ACHN (cell line): ENCODE results near the gene YDJC.
"Not testable (repeated sequence)": the region's sequence is repeated elsewhere in the genome, so short reads cannot be mapped to it uniquely, and the experiment has no call there.

Experiments
- DNase-seq: peaks from one replicate; pipeline ENCODE4 v3.0.0-alpha.2; 2015
- in situ Hi-C: cut with HindIII; loops from 2 replicates; pipeline ENCODE4 v1.10.0; 2017; ENCODE audit warnings: low sequenced_read_pairs, low pct_ligation_motif_present, low pct_unique_long_range_greater_than_20kb

YDJC gene

GRCh38 chr22:21591695-21592094 lies 38.1 kb downstream of the YDJC start:
- in situ Hi-C loops = no loop called here
- DNase-seq = no peak

- in situ Hi-C loops = no loop called here
Measured at GRCh38 chr22:21590809-21591641, 38.8 kb downstream of the YDJC start.

GRCh38 chr22:21589396-21589795 lies 40.4 kb downstream of the YDJC start:
- in situ Hi-C loops = no loop called here

More at GRCh38 chr22:21590809-21591641, 38.8 kb downstream of the YDJC start:
- no peak for DNase-seq

GRCh38 chr22:21587803-21588611 lies 41.8 kb downstream of the YDJC start:
- no peak for DNase-seq
- in situ Hi-C loops = no loop called here

More at GRCh38 chr22:21589396-21589795, 40.4 kb downstream of the YDJC start:
- DNase-seq = no peak

GRCh38 chr22:21585389-21585788 lies 44.4 kb downstream of the YDJC start:
- no peak for DNase-seq
- in situ Hi-C loops = no loop called here

- no peak for DNase-seq
- in situ Hi-C loops = no loop called here
Measured at GRCh38 chr22:21582801-21583740, 46.8 kb downstream of the YDJC start.

- in situ Hi-C loops = not testable (repeated sequence)
Measured at GRCh38 chr22:21581009-21581713, 48.7 kb downstream of the YDJC start.

GRCh38 chr22:21580623-21581007 lies 49.2 kb downstream of the YDJC start:
- in situ Hi-C loops, DNase-seq: not testable (repeated sequence)

More at GRCh38 chr22:21581009-21581713, 48.7 kb downstream of the YDJC start:
- not testable (repeated sequence) for DNase-seq

GRCh38 chr22:21579474-21579851 lies 50.4 kb downstream of the YDJC start:
- DNase-seq = no peak
- in situ Hi-C loops = no loop called here
